NCI-H748 (cell line): ENCODE measurements around the gene CECR2.
"Not testable (repeated sequence)": the region's sequence is repeated elsewhere in the genome, so short reads cannot be mapped to it uniquely, and the experiment has no call there.

ENCODE experiments used
- DNase-seq: peaks from one replicate; lab custom pipeline; 2025; ENCODE audit not compliant: unreplicated experiment; lab: John Stamatoyannopoulos, UW

The CECR2 gene

DNA sequence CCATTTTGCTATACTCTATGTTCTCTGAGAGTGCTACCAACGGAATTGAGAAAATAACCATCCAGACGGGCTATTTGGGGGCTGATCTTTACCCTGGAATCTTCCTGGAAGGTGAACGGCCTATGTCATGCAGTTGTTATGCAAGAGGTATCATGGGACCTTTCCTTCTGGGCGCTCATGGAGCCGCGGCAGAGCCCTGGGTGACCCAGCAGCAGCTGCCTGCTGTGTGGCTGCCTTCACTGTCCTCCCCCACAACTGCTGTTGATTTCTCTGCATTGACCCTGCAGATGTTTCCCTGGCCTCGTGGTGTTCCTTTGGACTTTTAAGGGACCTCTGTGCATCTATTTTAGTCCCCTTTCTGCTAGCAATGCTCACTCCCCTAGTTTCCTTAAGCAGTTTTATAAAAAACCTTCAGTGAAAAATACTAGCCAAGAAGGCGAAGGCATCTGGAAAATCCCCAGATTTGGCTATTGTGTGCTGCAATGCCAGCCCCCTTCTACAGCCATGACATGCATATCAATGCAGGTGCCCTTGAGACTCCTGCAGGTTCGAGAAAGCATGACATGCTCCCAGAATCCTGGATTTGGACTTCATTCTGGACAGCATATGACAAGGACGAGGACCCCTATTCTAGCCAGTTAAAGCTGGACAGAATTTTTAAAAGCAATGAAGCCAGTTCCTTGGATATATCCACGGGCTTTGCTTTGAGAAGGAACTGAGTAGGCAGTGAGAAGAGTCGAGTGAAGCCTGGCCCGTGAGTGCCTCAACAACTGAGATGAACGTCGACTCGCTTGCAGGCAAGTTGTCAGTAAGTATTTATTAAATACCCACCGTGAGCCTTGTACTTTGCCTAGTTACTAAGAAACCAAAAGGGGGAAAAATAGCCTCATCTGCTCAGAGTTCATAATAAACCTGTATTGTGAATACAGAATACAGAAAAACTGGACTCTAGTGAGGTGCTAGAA, 193.9 kb downstream of the CECR2 start, which contains the start of gene SLC25A18:
SLC25A18 (plus strand) TSS at position 593 of the 965 bp plus-strand sequence. CDS start 16,447 bp downstream, outside the sequence.
- DNase-seq: no peak

DNA sequence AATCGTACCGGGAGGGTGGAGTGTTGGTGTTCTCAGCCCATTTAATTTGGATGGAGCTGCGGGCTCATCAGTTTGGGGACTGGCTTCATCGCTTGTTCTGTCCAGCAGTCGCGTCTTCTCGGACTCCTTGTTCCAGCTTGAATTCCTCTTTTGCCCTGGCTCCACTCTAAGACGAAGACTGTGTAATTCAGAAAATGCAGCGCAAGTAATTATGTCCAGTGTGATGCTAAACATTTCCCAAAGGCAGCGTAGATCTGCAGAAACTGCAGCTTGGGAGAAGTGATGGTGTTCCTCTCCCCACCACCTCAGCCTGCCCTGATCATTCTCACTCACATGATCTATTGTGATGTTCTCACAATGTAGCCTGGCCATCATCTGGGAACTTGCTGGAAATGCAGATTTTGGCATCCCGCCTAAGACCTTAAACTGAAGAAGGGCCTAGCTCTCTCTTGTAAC, 194.7 kb downstream of the CECR2 start:
- DNase-seq: no peak

DNA sequence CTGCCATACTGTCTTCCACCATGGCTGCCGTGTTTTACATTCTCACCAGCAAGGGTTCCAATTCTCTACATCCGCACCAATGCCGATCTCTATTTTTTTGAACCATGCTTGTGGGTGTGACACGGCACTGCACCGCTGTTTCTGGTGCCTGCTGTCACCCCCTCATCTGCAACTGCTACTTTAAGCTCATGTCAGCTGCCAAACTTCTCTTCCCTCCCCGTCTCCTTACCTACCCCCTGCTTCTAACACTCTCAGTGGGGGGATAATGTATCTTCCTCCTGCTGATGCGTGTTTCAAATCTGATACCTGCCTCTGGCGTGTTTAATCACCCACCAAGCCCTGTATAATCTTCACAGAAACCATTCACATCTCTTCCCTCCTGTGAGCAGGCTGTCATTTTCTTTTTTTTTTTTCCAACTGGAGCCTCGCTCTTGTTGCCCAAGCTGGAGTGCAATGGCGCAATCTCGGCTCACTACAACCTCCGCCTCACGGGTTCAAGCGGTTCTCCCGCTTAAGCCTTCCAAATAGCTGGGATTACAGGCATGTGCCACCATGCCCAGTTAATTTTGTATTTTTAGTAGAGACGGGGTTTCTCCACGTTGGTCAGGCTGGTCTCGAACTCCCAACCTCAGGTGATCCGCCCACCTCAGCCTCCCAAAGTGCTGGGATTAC, 196.9 kb downstream of the CECR2 start:
- not testable (repeated sequence) for DNase-seq

DNA sequence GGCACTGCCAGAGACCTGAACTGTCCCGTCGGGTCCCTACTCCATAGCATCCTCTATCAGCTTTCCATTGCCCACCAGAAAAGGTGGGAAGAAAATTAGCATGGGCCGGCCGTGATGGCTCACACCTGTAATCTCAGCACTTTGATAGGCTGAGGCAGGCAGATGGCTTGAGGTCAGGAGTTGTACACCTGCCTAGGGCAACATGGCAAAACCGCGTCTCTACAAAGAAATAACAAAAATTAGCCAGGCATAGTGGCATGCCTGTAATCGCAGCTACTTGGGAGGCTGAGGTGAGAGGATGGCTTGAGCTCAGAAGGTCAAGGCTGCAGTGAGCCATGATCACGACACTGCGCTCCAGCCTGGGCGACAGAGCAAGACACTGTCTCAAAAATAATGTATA, 197.5 kb downstream of the CECR2 start:
- no peak for DNase-seq

DNA sequence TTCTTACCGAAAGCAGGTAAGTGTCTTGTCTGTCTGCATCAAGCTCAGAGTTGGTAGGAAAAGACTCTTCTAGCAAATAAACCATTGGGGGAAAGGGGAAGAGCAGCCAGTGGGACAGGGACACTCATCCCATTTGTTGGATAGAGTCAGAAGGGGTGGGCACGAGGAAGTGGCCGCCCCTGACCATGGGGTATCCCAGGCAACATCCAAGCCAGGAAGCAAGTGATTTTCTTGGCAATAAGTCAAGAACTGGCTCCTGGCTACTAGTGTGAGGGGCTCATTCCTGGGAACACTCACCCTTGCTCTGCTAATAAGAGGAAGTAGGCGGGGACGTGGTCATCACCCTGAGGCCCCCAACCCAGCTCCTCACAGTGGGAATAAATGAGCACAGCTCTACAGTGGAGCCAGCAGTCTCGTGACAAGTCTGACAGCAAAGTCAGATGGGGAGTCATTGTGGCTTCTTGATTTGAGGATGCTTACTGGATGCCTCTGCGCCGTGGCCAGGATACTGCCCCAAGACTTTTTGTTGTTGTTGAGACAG, 200.8 kb downstream of the CECR2 start:
- DNase-seq: peak; percentile 31

DNA sequence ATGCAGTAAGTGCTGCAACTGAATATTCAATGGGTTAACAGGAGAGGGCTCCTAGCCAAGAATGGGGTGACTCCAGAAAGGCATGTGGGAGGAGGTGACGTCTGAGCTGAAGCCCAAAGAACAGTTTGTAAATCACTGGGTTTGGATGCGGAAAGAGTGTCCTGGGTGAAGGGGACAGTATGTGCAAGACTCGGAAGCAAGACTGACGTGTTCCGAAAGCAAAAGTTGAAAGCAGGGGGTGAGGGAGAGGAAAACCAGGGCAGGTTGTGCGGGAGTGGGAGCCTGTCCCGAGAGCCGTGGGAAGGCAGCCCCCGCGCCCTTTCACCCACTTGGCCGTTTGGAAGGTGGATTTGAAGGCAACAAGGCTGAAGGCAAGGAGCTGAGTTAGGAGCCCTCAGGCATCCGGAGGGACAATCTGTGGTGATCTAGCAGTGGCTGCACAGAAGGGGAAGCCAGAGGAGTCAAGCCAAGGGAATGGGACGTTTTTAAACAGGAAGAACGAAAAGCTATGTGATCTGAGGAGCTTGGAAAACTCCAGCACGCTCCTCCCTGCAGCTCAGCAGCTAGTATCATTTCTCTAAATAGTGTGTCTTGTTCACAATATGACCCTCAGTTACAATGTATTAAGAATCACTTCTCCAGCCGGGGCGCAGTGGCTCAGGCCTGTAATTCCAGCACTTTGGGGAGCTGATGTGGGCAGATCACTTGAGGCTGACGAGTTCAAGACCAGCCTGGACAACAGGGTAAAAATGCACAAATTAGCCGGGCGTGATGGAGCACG, 201.8 kb downstream of the CECR2 start:
- no peak for DNase-seq

DNA sequence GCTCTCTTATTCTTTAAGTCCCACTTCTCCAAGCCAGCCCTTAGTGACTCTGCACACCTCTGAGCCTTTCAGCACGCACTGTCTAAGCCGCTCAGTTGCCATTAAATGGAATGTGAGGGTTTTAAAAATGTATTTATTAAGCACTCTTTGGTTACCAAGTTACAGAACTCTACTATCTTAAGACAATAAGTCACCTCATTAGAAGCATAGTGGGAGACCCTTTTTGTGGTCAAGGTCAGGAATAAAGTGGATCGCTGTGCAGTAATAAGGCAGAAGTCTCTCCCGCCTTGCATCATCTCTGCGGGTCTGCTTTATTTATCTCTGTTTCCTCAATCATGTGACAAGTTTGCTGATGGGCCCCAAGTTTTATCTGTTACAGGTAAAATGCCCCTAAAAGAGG, 205.9 kb downstream of the CECR2 start:
- DNase-seq: no peak

DNA sequence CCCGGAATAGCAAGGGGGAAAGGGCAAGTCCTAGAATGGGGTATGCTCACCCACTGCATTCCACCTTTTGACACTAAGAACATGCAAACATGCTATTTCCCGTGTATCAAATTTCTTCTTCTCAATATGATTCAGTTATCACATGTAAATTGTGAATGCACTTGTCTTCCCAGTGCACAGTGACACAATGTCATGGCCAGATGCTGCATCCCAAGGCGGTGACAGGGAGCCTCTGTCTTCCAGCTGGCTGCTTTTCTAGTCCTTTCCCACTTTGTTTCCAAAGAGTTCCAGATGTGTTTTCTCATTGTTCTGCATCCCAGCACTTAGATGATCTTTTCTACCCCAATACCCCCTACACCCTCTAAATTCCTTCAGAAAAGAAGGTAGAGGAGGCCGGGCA, 206.4 kb downstream of the CECR2 start:
- DNase-seq: no peak

DNA sequence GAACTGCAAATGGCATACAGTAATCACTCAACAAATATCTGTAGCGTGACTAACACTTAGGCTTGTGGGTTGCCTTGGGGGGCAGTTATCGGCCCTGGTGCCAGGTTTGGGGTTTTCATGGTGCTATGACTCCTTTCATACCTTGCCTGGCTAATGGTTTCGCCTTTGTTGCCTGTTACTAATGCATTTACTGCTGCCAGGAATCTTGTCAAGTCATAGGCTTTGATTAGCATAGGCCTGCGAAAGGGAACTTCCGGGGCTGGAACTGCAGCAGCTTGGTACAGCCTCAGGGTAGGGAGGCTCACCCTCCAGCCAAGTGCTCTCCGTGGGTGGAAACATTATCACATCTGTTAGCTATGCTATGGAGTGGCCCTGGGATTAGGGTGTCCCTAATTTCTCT, 207.2 kb downstream of the CECR2 start:
- no peak for DNase-seq

DNA sequence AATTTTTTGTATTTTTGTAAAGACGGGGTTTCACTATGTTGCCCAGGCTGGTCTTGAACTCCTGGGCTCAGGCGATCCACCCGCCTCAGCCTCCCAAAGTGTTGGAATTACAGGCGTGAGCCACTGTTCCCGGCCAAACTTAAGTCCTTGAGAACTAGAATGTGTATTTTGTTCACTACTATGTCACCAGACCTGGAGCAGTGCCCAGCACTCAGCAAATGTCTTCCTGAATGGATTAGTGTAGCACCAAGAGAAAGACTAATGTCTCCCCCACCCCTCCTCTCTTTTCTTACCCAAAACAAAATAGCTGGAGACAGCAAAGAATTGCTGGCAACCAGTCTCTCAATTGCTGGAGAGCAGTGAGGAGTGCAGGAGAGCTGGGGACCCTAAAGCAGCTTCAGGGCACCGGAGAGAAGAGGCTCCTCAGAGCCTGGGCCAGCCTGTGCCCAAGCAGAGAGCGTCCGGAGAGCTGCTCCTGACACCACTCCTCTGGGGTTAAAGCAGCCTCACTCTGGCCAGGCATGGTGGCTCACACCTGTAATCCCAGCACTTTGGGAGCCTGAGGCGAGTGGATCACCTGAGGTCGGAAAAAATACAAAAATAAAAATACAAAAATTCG, 209.0 kb downstream of the CECR2 start:
- DNase-seq: no peak

DNA sequence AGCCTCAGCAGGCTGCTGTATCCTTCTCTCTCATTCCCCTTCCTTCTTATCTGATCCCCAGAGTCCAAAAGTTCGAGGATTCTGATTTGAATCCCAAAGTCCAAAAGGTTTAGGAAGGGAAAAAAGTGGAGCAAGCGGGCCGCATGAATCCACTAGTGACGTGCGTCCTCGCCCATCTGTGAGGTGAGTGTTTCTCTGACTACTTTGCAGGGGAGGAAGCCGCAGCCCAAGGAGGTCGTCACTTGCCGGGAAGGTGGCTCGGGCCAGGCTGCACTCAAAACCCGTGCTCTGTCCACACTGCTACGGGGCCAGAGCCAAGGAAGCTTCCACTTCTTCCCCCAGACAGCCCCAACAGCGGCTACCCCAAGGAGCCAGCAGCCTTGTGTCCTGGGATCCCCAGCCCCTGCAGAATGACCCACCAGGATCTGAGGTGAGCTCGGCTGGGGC, 210.3 kb downstream of the CECR2 start:
- no peak for DNase-seq

DNA sequence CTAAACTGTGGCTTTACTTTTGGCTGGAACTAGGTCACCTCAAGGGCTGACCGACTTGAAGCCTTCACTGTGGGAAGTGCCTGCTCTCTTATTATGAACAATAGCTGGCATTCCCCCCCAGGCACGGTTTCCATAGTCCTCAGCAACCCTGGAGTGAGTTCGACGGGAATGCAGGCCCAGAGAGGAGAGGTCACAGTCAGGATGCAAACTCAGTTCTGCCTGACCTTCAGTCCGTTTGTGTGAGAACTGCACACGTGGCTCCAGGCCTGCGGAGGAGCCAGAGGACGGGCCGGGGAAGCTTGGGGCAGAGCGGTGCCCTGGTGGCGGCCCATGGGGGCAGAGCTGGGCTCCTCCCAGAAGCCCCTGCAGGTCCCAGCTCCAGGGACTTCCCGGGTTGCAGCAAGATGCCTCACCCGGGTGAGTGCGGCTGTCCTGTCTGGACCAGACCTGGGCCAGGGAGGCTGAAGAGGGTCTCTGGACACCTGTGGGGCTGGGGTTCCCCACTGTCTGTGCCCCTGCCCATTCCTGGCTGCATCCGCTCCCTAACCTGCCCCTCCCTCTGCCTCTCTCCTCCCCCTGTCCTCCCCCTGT, 211.3 kb downstream of the CECR2 start:
- no peak for DNase-seq

DNA sequence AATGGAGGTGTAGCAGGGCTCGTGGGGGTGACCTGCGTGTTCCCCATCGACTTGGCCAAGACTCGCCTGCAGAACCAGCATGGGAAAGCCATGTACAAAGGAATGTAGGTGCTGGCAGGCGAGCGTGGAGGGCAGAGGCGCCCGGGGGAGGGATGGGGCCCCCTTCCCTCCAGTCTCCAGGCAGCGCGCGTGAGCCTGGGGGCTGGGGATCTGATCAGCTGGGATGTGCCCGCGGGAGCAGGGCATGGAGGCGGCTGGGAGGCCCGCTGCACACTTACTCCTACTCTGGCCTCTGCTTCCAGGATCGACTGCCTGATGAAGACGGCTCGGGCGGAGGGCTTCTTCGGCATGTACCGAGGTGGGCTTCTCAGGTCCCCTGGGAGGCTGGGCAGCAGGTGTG, 211.8 kb downstream of the CECR2 start:
- DNase-seq: no peak

DNA sequence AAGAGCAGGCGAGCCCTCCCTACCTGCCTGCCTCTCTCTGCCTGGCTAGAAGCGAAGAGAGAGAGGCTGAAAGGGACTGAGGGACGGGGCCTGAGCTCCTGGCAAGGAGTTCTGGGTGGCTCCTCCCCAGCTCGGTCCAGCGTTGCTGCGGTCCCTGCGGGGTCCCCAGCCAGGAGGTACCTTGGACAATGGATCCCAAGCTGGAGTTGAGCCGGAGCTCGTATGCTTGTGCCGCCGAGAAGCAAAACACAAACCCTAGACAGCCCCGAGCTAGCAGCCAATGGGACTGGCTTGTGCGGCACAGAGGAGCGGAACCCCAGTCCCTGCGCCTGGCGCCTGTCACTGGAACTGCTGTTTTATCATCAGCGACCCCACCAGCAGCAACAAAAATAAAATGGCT, 212.4 kb downstream of the CECR2 start:
- DNase-seq: no peak

DNA sequence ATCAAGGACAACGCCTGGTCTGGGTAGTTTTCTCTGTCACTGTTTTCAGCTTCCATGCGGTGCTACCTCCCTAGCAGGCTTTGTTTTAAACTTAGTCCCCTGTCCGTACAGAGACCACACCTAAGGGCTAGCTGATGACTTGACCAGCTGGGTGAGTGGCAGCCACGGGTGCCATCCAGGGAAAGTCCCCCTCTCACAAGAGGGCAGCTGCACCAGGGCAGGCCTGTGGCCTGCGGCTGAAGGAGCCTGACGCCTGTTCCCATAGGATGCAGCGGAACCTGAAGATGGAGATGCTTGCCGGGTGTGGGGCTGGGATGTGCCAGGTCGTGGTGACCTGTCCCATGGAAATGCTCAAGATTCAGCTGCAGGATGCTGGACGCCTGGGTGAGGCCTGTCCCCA, 213.9 kb downstream of the CECR2 start:
- DNase-seq: no peak

DNA sequence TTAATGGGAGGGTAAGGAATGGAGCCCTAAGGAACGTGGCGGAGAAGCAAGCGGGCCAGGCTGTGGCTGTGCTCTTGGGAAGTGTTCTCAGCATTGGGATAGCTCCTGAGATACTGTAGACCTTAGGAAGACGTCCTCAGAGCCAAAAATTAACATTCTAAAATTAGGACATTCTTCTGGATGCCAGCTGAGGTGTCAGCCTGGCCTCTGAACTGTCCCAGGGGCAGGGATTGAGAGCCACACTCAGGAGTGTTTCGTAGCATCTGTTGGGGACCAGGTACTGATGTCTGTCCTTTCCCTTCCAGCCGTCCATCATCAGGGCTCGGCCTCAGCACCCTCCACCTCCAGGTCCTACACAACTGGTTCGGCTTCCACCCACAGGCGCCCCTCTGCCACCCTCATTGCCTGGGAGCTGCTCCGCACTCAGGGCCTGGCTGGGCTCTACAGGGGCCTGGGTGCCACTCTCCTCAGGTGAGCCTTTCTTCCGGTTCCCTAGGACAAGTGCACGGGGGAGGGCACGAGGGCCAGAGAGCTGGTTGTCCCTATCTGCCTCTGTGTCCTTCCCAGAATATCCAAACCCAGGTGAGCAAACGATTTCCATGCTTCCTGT, 217.7 kb downstream of the CECR2 start:
- no peak for DNase-seq

DNA sequence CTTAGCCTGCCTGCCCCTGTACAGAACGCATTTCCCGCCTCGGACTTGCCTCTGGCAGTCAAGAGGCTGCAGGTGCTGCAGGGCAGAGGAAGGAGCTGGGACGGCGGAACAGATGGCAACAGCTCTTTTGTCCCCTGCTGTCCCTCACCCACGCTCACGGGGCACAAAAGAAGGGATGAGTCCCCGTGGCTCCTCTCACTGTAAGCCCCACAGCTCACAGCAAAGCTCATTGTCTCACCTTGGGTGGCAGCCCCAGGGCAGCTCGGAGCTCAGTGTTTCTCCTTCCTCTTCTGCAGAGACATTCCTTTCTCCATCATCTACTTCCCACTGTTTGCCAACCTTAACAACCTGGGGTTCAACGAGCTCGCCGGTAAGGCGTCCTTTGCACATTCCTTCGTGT, 218.4 kb downstream of the CECR2 start:
- peak; percentile 8 for DNase-seq

DNA sequence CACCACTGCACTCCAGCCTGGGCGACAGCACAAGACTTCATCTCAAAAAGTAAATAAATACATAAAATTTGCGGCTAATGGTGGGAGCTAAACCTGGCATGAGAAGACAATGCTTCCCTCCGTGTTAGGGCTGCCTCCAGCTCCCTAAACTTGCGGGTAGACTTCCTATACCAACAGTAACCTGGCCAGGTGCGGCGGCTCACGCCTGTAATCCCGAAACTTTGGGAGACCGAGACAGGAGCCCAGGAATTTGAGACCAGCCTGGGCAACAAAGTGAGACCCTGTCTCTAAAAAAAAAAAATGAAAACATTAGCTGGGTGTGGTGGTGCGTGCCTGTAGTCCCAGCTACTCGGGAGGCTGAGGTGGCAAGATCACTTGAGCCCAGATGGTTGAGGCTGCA, 219.3 kb downstream of the CECR2 start:
- no peak for DNase-seq

DNA sequence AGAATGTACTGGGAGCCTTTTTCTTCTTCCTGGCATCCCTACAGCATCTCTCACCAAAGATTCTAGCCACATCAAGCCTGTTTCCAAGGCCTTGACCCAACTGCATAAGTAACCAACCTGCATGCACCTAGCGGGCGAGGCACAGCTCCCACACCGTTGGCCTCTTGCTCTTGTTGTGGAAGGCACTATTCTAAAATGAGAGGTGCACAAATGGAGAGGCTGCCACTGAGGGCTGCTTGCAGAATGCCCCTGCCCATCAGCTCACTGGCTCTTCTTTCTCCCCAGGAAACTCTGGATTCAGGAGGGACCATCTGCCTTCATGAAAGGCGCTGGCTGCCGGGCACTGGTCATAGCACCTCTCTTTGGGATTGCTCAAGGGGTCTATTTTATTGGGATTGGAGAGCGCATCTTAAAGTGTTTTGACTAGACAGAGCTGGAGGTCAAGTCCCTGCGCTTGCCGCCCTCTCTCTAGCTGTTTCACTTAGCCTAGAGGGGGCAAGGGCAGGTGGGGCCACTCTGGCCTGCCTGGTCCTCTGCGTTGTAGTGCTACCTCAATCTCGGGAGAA, 220.6 kb downstream of the CECR2 start:
- no peak for DNase-seq
